GM18519 (cell line): ENCODE data around the gene ANO2.

ENCODE experiments used
- ATAC-seq: cut with Tn5 transposase; IDR thresholded peaks from one replicate; pipeline ENCODE4 v1.9.1; 2021; ENCODE audit warnings: mild to moderate bottlenecking, moderate library complexity; ENCODE audit not compliant: unreplicated experiment, low FRiP score

Gene ANO2

GRCh38 chr12:5592310-5592709 is 352.7 kb downstream of the ANO2 start:
- ATAC-seq, result no peak

- ATAC-seq, result no peak
These were observed 354.7 kb downstream of the ANO2 start for GRCh38 chr12:5590316-5590715.

DNA sequence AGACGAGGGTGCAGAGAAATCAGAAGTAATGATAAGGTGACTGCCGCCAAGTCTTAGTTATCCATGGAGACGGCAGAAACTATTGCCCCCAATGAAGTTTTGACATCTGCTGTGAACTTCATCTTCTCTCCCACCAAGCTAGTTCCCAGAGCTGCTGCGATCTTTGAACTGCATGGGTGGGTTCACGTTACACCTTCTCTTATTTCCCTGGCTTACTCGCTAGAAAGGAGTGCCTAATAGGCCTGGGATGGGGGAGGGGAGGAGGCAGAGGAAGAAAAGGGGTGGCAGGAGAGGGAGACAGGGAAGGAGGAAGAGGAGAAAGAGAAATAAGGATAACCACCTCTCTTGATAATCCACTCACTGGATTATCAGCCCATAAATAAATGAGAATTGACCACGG is 356.0 kb downstream of the ANO2 start:
- no peak for ATAC-seq

- ATAC-seq, result no peak
These were observed 356.5 kb downstream of the ANO2 start for GRCh38 chr12:5588591-5588990.

GRCh38 chr12:5588176-5588575 is 356.9 kb downstream of the ANO2 start:
- no peak for ATAC-seq

DNA sequence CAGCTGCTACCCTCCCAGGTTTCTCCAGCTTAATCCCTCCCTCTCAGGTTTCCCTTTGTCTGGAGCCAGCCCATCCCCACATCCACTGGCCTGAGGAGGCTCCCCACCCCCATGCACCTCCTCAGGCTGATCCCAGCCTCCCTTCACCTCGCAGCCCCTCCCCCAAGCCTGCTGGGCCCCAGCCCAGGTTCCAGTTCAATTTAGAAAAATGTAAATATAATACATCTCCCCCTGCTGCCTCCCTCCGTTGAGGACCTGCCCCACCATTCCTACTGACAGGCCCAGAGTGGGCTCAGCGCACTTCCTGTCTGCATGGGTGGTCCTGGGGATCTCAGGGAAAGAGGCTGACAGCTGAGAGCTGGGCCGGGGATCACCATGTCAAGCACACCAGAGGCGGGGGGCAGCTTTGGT is 357.3 kb downstream of the ANO2 start:
- no peak for ATAC-seq

DNA sequence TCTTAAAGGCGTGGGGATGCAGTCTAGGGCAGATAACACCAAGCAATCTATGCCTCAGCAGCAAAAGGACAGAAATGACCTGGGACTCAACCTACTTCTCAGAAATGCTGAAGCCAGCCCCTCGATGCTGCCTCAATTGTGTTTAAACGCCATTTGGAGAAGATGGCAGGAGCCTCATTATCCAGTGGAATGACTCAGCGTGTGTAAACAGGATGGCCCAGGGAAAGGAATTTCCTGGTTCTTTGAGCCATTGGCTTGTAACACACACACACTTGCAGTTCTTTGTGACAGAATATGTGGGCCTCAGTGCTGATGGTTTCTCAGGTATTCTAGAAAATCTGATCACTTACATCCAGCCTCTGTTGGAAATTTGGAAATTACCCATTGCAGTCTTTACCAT is 358.9 kb downstream of the ANO2 start:
- no peak for ATAC-seq

DNA sequence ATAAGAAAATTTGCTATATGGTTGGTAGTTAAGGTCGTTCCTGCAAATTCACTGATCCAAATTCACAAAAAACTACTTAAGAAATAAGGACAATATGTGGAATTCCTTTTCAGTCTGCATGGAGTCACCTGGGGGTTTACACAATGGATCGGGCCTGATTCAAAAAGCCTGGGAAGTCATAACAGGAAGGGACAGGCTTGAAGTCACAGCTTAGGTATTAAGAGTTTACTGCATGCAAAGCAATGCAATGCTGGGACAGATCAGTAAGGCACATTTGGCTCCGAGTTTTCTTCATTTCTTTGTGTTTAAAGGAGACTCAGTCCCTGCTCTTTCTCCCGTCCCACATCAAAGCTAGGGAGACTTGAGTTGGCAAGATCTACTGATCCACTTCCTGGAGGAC is 359.9 kb downstream of the ANO2 start:
- ATAC-seq, result no peak

DNA sequence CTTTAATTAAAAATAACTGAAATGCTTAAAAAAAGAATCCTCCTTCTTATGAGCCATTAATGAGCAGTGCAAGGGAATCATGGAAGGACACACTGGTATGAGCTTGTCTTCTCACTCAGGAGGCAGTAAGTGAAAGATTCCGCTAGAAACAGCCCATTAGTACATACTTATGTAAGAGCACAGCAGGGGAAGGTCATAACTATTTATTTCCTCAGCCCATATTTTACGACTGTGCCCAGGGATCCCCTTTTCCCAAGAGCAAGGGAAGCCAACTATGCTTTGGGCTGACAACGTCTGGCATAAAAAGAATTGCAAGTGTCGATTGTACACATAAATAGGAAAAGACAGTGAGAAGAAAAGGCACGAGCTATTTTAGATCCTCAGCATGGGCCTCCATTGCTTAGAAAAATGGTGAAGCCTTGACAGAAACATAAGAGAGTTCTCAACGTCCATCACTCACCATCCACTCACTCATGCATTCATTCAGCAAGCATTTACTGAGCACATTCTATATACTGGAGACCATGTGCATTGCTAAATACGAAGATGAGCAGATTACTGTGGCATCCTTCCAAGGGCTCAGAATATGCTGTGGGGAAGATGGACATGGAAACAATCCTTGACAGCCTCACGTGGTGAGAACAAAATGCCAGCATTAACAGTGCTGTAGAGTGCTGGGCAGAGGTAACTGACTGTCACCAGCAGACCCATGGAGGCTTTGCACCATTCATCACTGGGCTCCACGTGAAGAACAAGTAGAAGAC is 360.5 kb downstream of the ANO2 start:
- ATAC-seq, result no peak

GRCh38 chr12:5582541-5582940 is 362.5 kb downstream of the ANO2 start:
- ATAC-seq, result no peak

- ATAC-seq, result no peak
These were observed 363.0 kb downstream of the ANO2 start for GRCh38 chr12:5582018-5582417.

DNA sequence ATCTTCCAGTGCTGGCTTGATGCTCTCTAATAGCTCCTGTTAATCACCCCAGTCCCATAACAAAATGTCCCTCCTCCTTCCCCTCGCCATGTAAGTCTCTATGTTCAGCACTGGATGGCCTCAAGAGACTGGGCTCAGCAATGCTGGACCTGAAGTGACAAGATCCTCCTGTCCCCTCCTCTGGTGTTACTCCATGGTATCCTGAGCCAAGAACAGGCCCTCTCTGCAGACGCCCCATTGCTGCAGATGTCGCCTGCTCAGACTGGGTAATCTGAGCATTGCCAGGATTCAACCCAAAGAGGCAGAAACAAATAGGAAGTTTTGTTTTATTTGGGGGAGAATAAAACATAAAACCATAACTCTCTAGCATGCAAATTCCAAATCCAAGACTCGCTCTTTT is 363.4 kb downstream of the ANO2 start:
- ATAC-seq, result no peak

GRCh38 chr12:5581019-5581418 is 364.0 kb downstream of the ANO2 start:
- no peak for ATAC-seq

DNA sequence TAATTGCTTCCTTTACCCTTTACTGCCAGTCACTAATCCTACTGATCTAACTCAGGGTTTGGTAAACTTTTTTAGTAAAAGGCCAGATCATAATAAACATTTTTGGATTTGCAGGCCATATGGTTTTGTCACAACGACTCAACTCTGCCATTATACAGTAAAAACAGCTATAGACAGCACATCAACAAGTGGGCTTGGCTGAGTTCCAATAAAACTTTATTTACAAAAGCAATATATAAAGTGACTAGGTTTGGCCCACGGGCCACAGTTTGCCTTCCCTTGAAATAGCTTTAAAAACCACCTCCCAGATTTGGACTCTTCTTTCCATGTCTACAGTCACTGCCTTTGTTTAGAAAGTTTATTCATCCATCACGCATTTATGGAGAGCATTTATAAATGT is 366.3 kb downstream of the ANO2 start:
- no peak for ATAC-seq

DNA sequence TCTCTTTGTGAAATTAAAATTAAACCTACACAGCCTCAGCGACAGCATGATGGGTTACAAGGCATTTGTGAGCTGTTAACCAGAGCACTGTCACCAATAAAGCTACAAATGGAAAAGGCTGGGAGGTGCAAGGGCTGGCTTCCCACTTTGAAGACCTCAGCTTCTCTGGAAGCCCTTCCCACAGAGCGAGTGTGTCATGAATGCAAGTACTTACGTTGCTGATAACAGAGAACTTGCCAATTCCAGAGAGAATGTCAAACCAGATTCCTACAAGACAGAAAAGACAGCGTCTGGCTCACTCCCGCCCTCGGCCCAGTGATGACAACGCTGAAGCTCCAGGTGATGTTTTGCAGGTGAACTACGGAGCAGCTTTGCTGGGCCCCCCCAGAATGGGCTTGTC is 367.3 kb downstream of the ANO2 start:
- no peak for ATAC-seq

GRCh38 chr12:5577211-5577612 is 367.8 kb downstream of the ANO2 start:
- no peak for ATAC-seq

- no peak for ATAC-seq
These were observed 369.1 kb downstream of the ANO2 start for GRCh38 chr12:5575987-5576386.

DNA sequence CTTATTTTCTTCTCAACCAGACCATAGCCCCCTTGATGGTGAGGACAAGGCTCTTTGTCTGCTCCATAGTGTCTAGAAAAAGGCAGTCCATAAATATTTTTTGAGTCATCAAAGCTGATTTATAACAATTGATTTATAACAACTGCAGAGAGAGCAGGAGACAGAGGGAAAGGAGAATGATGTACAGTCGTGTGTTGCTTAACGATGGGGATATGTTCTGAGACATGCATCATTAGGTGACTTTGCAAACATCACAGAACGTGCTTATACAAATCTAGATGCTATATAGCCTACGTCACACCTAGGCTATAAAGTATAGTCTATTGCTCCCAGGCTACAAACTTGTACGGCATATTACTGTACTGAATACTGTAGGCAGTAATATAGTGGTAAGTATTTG is 369.8 kb downstream of the ANO2 start:
- ATAC-seq, result no peak

DNA sequence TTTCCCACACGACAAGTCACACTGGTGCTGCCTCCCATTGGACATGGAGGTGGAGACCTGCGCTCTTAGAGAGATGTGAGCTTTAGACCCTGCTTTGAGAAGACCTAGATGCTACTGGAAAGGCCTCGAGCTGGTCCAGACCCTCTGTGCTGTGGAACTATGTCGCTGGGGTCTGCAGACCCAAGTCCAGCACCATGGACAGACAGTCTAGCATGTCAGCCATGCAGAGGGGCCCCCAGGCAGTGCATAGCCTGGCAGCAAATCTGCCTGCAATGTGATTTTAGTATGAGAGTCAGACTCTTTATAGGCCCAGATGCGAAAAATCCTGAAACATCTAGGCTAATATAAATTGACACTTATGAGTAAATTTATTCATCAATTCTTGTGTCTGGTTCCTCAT is 371.7 kb downstream of the ANO2 start:
- no peak for ATAC-seq

- ATAC-seq, result no peak
These were observed 373.9 kb downstream of the ANO2 start for GRCh38 chr12:5571115-5571514.

DNA sequence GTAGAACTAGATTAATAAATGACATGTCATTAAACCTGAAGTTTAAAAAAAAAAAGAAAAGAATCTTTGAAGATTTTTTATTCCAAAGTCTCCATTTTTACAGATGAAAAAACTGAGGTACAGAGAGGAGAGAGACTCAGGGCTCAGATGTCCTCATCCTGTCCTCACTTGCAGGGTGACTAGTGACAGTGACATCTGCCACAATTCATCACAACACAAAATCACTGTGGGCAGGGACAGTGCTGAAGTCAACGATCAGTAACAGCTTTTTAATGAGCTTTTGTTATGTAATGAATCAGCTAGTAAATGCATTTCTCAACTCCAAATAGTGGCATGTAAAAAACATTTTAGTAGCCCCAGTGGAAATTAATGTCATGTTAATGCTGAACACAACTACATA is 374.6 kb downstream of the ANO2 start:
- no peak for ATAC-seq

GRCh38 chr12:5568325-5568981 is 376.6 kb downstream of the ANO2 start:
- no peak for ATAC-seq
